ENCODE data around the gene ARID2.

The ARID2 gene

GRCh38 chr12:45707241-45707857, 22.2 kb upstream of the ARID2 start:
- Histone ChIP-seq H3K4me3 (ENCODE audit: low read depth, low read length) (no peak overlapping the region), H3K27ac (no peak overlapping the region), H3K4me1 (no peaks in the 10 kb centered on the region), H3K9me3 (ENCODE audit: control insufficient read depth, low read length) (no peaks in the 10 kb centered on the region), H3K4me2 (ENCODE audit: low read length) (no peak overlapping the region), H3K36me3 (ENCODE audit: control insufficient read depth, insufficient read depth, low read length) (no peaks in the 10 kb centered on the region), H2AFZ (no peak overlapping the region), H3K9ac (no peak overlapping the region), H3K79me2 (peaks cover 10% of the 10 kb centered on the region), H3K27me3 (ENCODE audit: control insufficient read depth, insufficient read depth, low read length) (no peaks in the 10 kb centered on the region)
- TF ChIP-seq CTCF (IDR thresholded peaks at IDR 0.05): no peak

GRCh38 chr12:45708363-45708762, 21.1 kb upstream of the ARID2 start:
- H3K36me3 ChIP-seq (ENCODE audit: control insufficient read depth, insufficient read depth, low read length): no peaks in the 10 kb centered on the region
- no peak for TF ChIP-seq CTCF (IDR thresholded peaks at IDR 0.05)
- H3K9ac ChIP-seq: no peak overlapping the region
- no peaks in the 10 kb centered on the region for H3K9me3 ChIP-seq (ENCODE audit: control insufficient read depth, low read length)
- no peaks in the 10 kb centered on the region for H3K27me3 ChIP-seq (ENCODE audit: control insufficient read depth, insufficient read depth, low read length)
- H3K4me3 ChIP-seq (ENCODE audit: low read depth, low read length): no peak overlapping the region
- no peak overlapping the region for H3K4me2 ChIP-seq (ENCODE audit: low read length)
- no peaks in the 10 kb centered on the region for H3K4me1 ChIP-seq
- H3K27ac ChIP-seq: no peak overlapping the region
- peaks cover 10% of the 10 kb centered on the region for H3K79me2 ChIP-seq
- no peak overlapping the region for H2AFZ ChIP-seq

- Histone ChIP-seq H3K79me2 (peaks cover 10% of the 10 kb centered on the region), H3K9ac (no peak overlapping the region), H3K27me3 (ENCODE audit: control insufficient read depth, insufficient read depth, low read length) (no peaks in the 10 kb centered on the region), H3K36me3 (ENCODE audit: control insufficient read depth, insufficient read depth, low read length) (no peaks in the 10 kb centered on the region), H2AFZ (no peak overlapping the region), H3K4me2 (ENCODE audit: low read length) (no peak overlapping the region), H3K4me3 (ENCODE audit: low read depth, low read length) (no peak overlapping the region), H3K27ac (no peak overlapping the region), H3K9me3 (ENCODE audit: control insufficient read depth, low read length) (no peaks in the 10 kb centered on the region), H3K4me1 (no peaks in the 10 kb centered on the region)
- TF ChIP-seq CTCF (IDR thresholded peaks at IDR 0.05): no peak
Measured at GRCh38 chr12:45708901-45709300, 20.6 kb upstream of the ARID2 start.

GRCh38 chr12:45712319-45712718, 17.2 kb upstream of the ARID2 start:
- Histone ChIP-seq H3K4me1 (no peaks in the 10 kb centered on the region), H3K27ac (no peak overlapping the region), H2AFZ (no peak overlapping the region), H3K36me3 (ENCODE audit: control insufficient read depth, insufficient read depth, low read length) (no peaks in the 10 kb centered on the region), H3K79me2 (peaks cover 10% of the 10 kb centered on the region), H3K4me2 (ENCODE audit: low read length) (no peak overlapping the region), H3K9me3 (ENCODE audit: control insufficient read depth, low read length) (no peaks in the 10 kb centered on the region), H3K9ac (no peak overlapping the region), H3K27me3 (ENCODE audit: control insufficient read depth, insufficient read depth, low read length) (no peaks in the 10 kb centered on the region), H3K4me3 (ENCODE audit: low read depth, low read length) (no peak overlapping the region)
- no peak for TF ChIP-seq CTCF (IDR thresholded peaks at IDR 0.05)

GRCh38 chr12:45713078-45713477, 16.4 kb upstream of the ARID2 start:
- no peak overlapping the region for H3K4me3 ChIP-seq (ENCODE audit: low read depth, low read length)
- H3K27ac ChIP-seq: no peak overlapping the region
- no peaks in the 10 kb centered on the region for H3K27me3 ChIP-seq (ENCODE audit: control insufficient read depth, insufficient read depth, low read length)
- no peaks in the 10 kb centered on the region for H3K36me3 ChIP-seq (ENCODE audit: control insufficient read depth, insufficient read depth, low read length)
- H3K9ac ChIP-seq: no peak overlapping the region
- no peak overlapping the region for H3K4me2 ChIP-seq (ENCODE audit: low read length)
- H2AFZ ChIP-seq: no peak overlapping the region
- peaks cover 10% of the 10 kb centered on the region for H3K79me2 ChIP-seq
- no peaks in the 10 kb centered on the region for H3K4me1 ChIP-seq
- no peaks in the 10 kb centered on the region for H3K9me3 ChIP-seq (ENCODE audit: control insufficient read depth, low read length)
- no peak for TF ChIP-seq CTCF (IDR thresholded peaks at IDR 0.05)

All from parathyroid adenoma (tissue), 2 donors.